GM21825 (cell line): ENCODE data around the gene CCDC24.

Experiments
- ATAC-seq: cut with Tn5 transposase; IDR thresholded peaks from one replicate; pipeline ENCODE4 v1.9.1; 2021; ENCODE audit warnings: mild to moderate bottlenecking, moderate library complexity; ENCODE audit not compliant: unreplicated experiment

The CCDC24 gene

DNA sequence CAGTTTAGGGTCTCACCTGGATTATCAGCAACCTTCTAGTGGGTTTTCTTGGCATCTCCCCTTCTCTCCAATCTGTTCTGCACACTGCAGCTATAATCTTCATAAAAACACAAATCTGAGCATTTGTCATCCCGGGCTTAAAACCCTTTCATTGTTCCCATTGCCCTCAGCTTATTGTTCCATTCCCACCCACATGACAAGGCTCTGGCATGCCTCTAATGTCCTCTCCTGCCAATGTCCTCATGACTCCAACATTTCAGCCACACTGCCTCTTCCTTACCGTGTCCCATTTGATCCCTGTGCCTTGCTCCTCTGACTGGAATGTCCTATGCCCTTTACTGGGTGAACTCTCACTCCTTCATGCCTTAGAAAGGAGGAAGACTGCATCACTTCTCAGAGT, 29.1 kb upstream of the CCDC24 start:
- no peak for ATAC-seq

DNA sequence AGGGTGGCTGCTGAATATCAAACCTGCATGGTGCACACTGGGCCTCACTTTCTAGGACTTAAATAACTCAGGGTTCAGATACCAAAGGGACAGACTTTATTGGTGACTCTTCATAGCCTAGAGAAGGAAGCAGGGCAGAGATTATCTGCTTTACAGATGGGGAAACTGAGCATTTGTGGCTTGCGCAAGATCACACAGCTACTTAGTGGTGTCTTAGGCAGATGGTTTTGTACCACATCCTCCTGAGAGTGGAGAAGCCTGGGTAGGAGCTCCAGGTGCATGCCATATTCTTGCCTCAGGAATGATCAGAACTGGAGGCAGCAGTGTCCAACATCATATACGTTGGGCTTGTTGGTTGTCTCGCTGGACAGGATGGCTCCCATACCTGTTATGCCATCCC, 28.4 kb upstream of the CCDC24 start:
- no peak for ATAC-seq

DNA sequence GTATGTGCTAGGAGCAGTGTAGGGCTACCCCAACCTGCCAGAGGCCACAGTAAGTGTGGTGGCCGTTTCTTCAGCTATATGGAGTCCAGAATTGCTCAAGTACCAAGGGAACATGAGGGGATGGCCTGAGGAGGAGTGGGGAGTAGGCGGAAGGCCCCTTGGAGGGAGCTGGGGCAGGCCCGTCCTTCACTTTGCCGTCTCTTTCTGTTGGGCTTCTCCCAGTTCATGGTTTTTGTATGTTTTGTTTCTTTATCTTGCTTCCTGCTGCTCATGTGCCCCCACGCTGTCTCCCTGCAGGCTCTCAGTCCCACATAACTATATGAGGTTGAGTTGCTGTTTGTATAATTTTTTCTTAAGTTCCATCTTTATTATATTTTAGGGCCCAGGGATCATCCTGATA, 27.5 kb upstream of the CCDC24 start:
- no peak for ATAC-seq

DNA sequence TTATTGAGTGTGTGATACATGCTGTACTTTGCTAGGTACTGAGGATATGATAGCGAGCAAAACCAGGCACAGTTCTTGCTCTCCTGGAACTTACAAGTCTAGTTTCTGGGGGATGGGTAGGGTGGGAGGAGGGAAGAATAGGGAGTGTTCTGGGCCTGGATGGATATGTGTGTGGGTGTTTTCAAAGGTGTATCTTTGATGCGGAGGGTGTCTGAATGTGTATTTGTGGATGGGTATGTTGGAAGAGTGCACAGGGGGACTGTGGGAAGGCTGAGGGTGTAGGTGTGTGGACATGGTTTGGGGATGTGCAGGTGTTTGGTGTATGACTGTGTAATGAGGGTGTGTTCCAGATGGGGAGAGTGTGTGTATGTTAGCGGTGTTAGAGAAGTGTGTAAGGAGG, 26.1 kb upstream of the CCDC24 start:
- ATAC-seq = no peak

DNA sequence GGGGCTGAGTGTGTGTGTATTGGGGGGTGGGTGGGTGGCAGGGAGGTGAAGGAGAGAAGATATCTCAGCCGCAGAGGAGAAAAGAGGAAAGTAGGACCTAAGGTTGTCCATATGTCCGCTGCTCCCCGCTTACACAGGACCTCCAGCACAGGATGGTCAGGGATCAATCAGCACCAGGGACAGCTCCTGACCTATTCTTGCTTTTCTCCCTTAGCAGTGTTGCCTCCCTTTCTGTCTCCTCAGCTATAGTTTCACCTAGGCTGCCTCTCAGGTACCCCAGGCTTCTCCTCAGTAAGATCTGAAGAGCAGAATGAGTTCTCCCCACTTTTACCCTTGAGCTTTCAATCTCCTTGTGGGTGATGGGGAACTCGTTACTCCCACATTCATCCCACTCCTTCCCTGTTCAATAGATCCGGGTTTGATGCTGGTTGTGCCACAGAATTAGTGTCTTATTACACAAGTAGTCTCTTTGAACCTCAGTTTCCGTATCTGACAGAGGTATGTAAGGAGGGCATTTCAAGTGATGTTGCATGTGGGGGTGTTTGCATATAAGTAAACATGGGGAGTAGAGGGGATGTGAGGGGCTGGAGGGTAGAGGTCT, 23.0 kb upstream of the CCDC24 start:
- no peak for ATAC-seq

DNA sequence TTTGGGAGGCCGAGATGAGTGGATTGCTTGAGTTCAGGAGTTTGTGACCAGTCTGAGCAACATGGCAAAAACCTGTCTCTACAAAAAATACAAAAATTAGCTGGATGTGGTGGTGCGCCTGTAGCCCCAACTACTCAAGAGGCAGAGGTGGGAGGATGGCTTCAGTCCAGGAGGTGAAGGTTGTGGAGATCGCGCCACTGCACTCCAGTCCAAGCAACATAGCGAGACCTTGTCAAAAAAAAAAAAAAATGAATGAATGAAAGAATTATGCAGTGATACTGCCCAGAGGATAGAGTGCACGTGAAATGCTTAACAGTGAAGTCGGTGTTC, 22.0 kb upstream of the CCDC24 start:
- ATAC-seq = no peak

DNA sequence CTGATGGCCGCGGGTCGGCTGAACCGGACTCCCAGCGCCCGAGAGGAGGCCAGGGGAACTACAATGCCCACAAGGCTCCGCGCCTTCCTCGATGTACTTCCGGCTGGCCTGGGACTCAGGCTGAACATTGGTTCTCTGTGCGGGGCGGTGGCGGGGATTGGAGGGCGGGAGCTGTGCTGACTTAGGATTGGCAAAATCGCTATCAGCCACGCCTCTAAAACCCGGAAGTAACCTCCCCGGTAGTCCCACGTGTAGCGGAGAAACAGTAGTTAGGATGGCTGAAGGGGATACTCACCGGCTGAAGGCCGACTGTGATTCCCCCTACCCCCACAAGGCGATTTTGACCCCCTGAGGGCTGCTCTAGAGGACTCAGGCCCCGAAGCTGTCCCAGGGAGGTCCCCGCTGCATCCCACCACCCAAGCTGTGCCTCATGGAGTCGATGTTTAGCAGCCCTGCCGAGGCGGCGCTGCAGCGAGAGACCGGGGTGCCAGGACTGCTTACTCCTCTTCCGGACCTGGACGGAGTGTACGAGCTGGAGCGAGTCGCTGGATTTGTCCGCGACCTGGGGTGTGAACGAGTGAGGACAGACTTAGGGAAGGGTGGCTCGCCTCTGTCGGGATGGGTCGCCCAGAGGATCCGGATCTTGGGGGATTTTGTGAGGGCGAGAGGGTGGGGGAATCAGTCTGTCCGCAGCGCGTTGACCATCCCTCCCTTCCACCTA, 21.5 kb upstream of the CCDC24 start, which contains the start of gene DPH2:
Gene DPH2 (plus strand): TSS at position 265 of the 721 bp plus-strand sequence. CDS start 166 bp downstream, at position 431.
- ATAC-seq = peak; percentile 71

DNA sequence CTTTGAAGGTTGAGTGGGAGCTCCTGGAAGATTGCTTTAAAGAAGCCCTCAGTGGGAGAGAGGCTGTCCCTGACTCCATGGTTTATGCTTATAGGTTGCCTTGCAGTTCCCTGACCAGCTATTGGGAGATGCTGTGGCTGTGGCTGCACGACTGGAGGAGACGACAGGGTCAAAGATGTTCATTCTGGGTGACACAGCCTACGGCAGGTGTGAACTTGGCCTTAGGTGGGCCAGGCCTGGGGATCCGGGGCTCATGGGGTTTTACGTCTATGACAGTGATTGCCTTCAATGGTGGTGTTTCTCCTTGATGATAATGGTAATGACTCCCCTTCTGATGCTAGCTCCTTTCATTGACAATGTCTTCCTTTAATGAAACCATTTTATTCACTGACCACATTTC, 20.9 kb upstream of the CCDC24 start:
- ATAC-seq = no peak

DNA sequence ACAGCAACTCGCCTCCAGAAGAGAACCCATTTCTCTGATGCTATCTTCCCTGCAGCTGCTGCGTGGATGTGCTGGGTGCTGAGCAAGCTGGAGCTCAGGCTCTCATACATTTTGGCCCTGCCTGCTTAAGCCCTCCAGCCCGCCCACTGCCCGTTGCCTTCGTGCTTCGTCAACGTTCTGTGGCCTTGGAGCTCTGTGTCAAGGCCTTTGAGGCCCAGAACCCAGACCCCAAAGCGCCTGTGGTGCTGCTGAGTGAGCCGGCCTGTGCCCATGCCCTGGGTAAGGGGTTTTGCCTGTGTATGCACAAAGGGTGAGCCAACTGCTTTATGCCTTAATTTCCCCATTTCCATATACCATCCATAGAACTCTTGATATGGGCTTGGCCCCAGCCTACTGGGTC, 20.5 kb upstream of the CCDC24 start:
- no peak for ATAC-seq

DNA sequence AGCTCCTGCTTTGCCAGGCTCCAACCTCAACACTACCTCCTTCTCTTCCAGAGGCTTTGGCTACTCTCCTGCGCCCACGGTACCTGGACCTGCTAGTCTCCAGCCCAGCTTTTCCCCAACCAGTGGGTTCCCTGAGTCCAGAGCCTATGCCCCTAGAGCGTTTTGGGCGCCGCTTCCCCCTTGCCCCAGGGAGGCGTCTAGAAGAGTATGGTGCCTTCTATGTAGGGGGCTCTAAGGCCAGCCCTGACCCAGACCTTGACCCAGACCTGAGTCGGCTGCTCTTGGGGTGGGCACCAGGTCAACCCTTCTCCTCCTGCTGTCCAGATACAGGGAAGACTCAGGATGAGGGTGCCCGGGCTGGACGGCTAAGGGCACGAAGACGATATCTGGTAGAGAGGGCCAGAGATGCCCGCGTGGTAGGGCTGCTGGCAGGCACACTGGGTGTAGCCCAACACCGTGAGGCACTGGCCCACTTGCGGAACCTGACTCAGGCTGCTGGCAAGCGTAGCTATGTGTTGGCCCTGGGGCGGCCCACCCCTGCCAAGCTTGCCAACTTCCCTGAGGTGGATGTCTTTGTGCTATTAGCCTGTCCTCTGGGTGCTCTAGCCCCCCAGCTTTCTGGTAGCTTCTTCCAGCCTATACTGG, 19.9 kb upstream of the CCDC24 start:
- no peak for ATAC-seq

DNA sequence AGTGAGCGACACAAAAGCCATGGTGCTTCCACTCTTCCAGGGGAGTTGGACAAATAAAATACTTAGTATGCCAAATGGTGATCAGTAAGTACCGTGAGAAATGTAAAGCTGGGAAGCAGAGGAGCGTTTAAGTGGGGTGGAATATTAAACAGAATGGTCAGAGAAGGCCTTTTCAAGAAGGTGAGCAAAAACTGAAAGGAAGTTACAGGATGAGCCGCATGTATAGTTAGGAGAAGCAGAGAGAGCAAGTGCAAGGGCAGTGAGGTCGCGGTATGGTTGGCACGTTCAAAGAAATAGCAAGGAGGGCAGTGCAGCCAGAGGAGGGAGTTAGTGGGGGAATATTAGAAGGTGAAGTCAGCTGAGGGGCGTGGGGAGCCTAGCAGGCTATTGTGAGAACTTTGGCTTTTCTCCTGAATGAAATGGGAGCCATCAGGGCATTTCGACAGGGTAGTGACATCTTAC, 17.4 kb upstream of the CCDC24 start:
- no peak for ATAC-seq

DNA sequence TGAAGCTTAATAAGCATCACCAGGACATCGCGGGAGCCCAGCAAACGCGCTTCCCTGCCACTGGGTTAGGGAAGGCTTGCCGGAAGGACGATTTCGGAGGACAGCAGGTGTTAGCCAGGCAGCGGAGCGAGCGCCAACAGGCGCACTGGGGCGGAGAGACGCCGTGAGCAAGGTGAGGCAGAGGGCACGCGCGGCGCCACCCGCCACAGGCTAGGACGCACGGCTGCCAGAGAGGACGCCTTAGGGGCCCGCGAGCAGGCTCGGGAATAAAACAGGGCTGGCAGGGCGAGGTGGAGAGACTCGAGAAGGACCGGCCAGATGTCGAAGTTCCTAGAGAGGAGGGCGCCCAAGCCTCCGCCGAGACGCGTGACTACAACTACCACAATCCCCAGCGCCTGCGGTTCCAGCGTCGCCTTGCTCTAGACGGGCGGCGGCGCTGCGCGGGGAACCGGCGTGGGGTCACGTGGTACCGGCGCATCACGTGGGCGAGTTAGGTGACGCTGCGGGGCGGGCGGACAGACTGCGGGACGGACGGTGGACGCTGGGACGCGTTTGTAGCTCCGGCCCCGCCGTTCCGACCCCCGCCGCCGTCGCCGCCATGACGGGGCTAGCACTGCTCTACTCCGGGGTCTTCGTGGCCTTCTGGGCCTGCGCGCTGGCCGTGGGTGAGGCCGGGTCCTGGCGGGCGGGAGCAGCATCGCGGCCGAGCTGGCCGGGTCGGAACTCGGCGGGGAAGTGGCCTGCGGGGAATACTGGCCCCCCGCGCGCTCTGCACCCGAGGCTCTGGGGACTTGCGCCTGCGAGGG, 16.8 kb upstream of the CCDC24 start, which contains the start of gene ATP6V0B:
Gene ATP6V0B (plus strand): TSS at position 518 of the 806 bp plus-strand sequence. CDS start 81 bp downstream, at position 599.
- peak; percentile 50 for ATAC-seq

DNA sequence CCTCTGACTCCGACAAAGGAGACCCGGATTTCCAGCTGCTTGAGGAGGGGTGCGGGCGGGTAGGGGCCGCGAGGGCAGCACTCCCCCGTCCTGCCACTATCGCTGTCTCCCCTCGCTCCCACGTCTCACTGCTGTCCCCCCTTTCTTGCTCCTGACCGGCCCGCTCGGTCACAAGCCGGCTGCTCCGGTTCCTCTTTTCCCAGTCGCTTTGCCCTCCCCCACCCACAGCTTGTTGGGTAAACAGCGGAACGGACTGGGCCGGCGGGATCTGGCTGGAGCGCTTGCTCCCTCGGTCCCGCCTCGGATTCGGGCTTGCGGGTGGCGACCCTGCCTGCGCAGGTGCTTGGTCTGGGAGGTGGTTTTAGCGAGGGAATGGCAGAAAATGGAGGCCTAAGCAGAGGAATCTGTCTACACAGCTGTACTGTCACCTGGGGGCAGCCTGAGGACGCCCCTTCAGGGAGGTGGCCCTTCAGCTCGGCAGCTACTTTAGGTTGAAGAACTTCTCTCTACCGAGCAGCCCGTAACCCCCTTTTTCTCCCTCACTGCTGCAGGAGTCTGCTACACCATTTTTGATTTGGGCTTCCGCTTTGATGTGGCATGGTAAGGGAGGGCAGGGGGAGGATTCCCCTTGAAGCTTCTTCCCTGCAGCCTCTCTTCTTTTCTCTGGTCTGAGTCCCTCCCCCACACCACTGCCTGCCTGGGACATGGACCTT, 16.0 kb upstream of the CCDC24 start:
- peak; percentile 1 for ATAC-seq

DNA sequence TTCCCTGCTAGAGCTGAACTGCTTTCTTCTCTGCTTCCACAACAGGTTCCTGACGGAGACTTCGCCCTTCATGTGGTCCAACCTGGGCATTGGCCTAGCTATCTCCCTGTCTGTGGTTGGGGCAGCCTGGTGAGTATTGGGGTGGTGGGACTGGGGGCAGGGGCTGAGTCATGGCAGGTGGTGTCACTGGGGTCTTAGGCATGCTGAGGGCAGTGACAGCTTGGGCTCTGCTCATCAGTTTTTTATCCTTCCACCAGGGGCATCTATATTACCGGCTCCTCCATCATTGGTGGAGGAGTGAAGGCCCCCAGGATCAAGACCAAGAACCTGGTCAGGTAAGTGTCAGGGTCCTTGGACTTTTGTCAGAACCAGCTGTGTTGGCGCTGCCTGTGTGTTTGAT, 15.4 kb upstream of the CCDC24 start:
- no peak for ATAC-seq

DNA sequence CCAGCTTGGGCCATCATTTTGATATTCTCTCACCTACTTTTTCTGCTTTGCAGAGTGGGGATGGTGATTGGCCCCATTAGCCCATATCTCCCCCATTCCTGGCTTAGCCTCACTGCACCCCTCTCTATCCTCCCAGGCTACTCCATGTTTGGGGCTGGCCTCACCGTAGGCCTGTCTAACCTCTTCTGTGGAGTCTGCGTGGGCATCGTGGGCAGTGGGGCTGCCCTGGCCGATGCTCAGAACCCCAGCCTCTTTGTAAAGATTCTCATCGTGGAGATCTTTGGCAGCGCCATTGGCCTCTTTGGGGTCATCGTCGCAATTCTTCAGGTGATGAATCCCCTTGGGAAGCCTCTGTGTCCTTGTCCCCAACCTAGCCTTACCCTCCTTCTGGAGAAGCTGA, 14.5 kb upstream of the CCDC24 start:
- ATAC-seq = no peak

DNA sequence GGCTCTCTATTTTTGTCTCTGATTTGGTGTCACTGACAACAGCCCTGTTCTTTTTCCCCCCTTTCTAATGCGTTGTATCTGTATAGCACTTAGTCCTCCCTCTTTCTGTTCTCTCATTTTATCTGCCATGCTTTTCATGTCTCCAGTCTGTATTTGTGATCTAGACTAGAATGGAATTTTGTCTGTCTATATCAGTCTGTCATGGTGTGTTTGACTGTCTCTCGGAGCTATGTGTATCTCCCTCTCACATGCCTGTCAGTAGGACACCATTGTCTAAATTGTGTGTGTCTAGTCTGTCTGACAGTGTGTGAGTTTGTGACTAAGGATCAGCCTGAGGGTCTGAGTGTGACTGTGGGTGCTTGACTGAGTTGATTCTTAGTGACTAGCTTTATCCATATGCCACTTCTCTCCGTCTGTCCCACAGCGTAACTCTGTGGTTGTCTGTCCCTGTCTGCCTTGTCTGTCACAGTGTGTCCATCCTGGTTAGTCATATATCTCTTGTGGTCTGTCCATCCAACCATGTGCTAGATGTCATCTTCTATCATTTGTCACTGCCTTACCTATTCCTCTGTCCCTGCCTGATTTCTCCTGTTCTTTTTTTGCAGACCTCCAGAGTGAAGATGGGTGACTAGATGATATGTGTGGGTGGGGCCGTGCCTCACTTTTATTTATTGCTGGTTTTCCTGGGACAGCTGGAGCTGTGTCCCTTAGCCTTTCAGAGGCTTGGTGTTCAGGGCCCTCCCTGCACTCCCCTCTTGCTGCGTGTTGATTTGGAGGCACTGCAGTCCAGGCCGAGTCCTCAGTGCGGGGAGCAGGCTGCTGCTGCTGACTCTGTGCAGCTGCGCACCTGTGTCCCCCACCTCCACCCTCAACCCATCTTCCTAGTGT, 13.8 kb upstream of the CCDC24 start:
- no peak for ATAC-seq

DNA sequence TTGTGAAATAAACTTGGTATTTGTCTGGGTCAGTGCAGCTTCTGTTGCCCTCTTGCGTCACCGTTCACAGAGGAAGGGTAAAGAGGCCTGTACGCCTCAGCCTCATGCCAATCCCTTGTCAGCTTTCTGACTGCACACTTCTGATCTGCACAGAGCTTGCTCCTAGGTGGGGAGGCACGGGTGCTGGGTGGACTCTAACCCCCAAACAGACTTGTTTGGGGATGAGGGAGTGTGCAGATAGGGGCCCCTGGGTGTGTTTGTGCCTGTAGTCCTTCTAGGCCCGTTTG, 13.2 kb upstream of the CCDC24 start:
- no peak for ATAC-seq

DNA sequence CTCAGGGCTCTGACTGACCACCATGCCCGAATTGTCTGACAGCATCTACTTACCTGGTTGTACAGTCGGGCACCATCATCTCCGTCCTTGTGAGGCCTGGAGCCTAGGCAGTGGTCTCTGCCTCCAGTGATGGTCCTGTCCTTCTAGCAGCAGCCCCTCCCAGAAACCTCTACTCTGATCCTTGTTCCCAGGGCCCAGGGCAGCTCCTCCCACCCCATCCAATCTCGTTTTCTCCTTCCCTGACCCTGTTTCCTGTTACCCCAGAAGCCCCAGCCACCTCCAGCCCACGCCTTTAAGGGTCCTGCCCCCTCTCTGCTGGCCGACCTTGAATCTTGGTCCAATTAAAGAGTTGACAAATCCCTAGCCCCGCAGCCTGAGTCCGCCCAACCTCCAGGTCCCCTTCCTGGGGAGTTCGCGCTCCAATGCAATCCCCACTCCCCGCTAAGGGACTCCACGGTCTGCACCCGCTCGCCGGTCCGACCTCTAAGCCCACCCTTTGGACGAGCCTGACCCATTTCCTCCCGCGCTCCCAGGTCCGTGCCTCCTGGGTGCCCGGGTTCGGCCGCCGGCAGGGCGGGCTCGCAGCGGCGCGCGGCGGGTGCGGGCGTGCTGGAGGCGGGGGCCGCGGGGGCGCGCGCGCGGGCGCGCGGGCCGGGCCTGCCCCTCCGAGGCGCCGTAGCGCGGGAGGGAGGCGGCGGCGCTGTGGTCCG, 12.7 kb upstream of the CCDC24 start, which contains the start of gene B4GALT2:
Gene B4GALT2 (plus strand): TSS at position 660 of the 710 bp plus-strand sequence. CDS start 1,951 bp downstream, outside the sequence.
- ATAC-seq = no peak

DNA sequence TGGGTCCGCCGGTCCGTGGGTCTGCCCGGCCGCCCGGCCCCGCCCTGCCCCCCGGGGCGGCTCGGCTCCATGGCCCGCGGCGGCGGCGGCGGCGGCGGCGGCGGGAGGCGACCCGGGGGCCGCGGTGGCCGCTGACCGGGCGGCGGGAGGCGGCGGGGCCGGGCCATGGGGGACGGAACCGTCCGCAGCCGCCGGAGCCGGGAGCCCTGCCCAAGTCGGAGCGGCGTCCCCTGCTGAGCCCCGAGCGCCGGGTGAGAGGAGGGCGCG, 12.2 kb upstream of the CCDC24 start:
- ATAC-seq = no peak
